HepG2 (cell line): ENCODE data around the gene PCGF3. TPM values are rescaled to one million over a fixed set of nuclear protein-coding genes. Genes with fewer than 3 reads are reported as not detected.
A peak's percentile ranks its signal among the peaks of the same experiment; 100 is the strongest.

Experiments
- ARID5B ChIP-seq: IDR thresholded peaks from 2 replicates; pipeline ENCODE4 v1.4.0; 2020; ENCODE audit warnings: mild to moderate bottlenecking, missing genetic modification reagents
- ASH2L ChIP-seq: fragments of 300-600, 200-600 bp; sonication (generic); IDR thresholded peaks from 2 replicates; pipeline ENCODE4 v1.7.0; 2017; ENCODE audit warnings: low read depth, mild to moderate bottlenecking, moderate library complexity, mixed read lengths, low read length; ENCODE audit not compliant: insufficient read length
- GZF1 ChIP-seq: sonication (generic); formaldehyde crosslinking; IDR thresholded peaks from 2 replicates; pipeline ENCODE4 v1.5.1; 2020; ENCODE audit warnings: mild to moderate bottlenecking, missing genetic modification reagents
- HNRNPK ChIP-seq: fragments of 200-400 bp; formaldehyde crosslinking; IDR thresholded peaks from 2 replicates; pipeline ENCODE4 v1.6.1; 2018; ENCODE audit warnings: low read length, low read depth, moderate library complexity, mild to moderate bottlenecking; ENCODE audit not compliant: poor library complexity, severe bottlenecking
- JUNB ChIP-seq: sonication (generic); formaldehyde crosslinking; IDR thresholded peaks from 2 replicates; pipeline ENCODE4 v1.8.0; 2022; ENCODE audit warnings: missing genetic modification reagents, mild to moderate bottlenecking, borderline replicate concordance
- KAT2B ChIP-seq: fragments of 150-350 bp; IDR thresholded peaks from 2 replicates; pipeline ENCODE4 v1.6.1; 2014; ENCODE audit warnings: low read depth, low read length, borderline replicate concordance
- KDM1A ChIP-seq: IDR thresholded peaks from 2 replicates; pipeline ENCODE4 v1.6.1; 2016; ENCODE audit warnings: missing compliant biosample characterization
- LCORL ChIP-seq, 2 experiments: fragments of 450-650 bp in 1 of 2; sonication (generic) in 1 of 2; formaldehyde crosslinking in 1 of 2; IDR thresholded peaks; 2 replicates each; pipeline versions ENCODE4 v1.5.0 to v1.6.1; 2017 to 2020; ENCODE audit warnings: antibody characterized with exemption in 1 of 2, missing genetic modification reagents in 1 of 2
- MXD1 ChIP-seq: sonication (generic); formaldehyde crosslinking; IDR thresholded peaks from 2 replicates; pipeline ENCODE4 v1.4.0; 2020; ENCODE audit warnings: mild to moderate bottlenecking, missing genetic modification reagents
- NFKB2 ChIP-seq: sonication (generic); formaldehyde crosslinking; IDR thresholded peaks from 2 replicates; pipeline ENCODE4 v1.4.0; 2020; ENCODE audit warnings: missing genetic modification reagents, borderline replicate concordance
- NR2F6 ChIP-seq, 2 experiments: IDR thresholded peaks; 2 replicates each; pipeline ENCODE4 v1.6.1; 2016; ENCODE audit warnings: antibody characterized with exemption in 1 of 2, mild to moderate bottlenecking in 1 of 2
- SNAPC5 ChIP-seq: sonication (generic); formaldehyde crosslinking; IDR thresholded peaks from 2 replicates; pipeline ENCODE4 v1.8.1; 2023; ENCODE audit warnings: mild to moderate bottlenecking, missing genetic modification reagents, borderline replicate concordance
- TCF7 ChIP-seq: sonication (generic); IDR thresholded peaks from 2 replicates; pipeline ENCODE4 v1.6.1; 2016; ENCODE audit warnings: antibody characterized with exemption, low read depth
- ZC3H4 ChIP-seq: sonication (generic); formaldehyde crosslinking; IDR thresholded peaks from 2 replicates; pipeline ENCODE4 v1.4.0; 2020; ENCODE audit warnings: missing genetic modification reagents, borderline replicate concordance
- ZFP90 ChIP-seq: sonication (generic); formaldehyde crosslinking; IDR thresholded peaks from 2 replicates; pipeline ENCODE4 v1.8.0; 2022; ENCODE audit warnings: missing genetic modification reagents, mild to moderate bottlenecking, inconsistent platforms, borderline replicate concordance
- ZMYM4 ChIP-seq: sonication (generic); formaldehyde crosslinking; IDR thresholded peaks from 2 replicates; pipeline ENCODE4 v1.8.1; 2023; ENCODE audit warnings: mild to moderate bottlenecking, missing genetic modification reagents
- ZNF234 ChIP-seq: sonication (generic); formaldehyde crosslinking; conservative IDR thresholded peaks from 2 replicates; pipeline ENCODE4 v1.5.1; 2020; ENCODE audit warnings: mild to moderate bottlenecking, missing genetic modification reagents
- ZNF597 ChIP-seq: sonication (generic); formaldehyde crosslinking; IDR thresholded peaks from 2 replicates; pipeline ENCODE4 v1.5.0; 2020; ENCODE audit warnings: missing genetic modification reagents
- ZNF607 ChIP-seq: sonication (generic); formaldehyde crosslinking; IDR thresholded peaks from 2 replicates; pipeline ENCODE4 v1.5.1; 2020; ENCODE audit warnings: missing genetic modification reagents, mild to moderate bottlenecking, borderline replicate concordance
- ZNF761 ChIP-seq: sonication (generic); formaldehyde crosslinking; conservative IDR thresholded peaks from 2 replicates; pipeline ENCODE4 v1.4.0; 2020; ENCODE audit warnings: mild to moderate bottlenecking, missing genetic modification reagents
- ZNF777 ChIP-seq: sonication (generic); formaldehyde crosslinking; IDR thresholded peaks from 2 replicates; pipeline ENCODE4 v1.4.0; 2020; ENCODE audit warnings: missing genetic modification reagents
- ZSCAN31 ChIP-seq: sonication (generic); formaldehyde crosslinking; IDR thresholded peaks from 2 replicates; pipeline ENCODE4 v1.5.0; 2020; ENCODE audit warnings: low read depth, mild to moderate bottlenecking, missing genetic modification reagents
- ZSCAN5A ChIP-seq: sonication (generic); formaldehyde crosslinking; IDR thresholded peaks from 2 replicates; pipeline ENCODE4 v1.8.0; 2022; ENCODE audit warnings: mild to moderate bottlenecking, missing genetic modification reagents, borderline replicate concordance
- polyA plus RNA-seq, 8 experiments: library from polyadenylated mRNA; depleted of rRNA in 3 of 8; stranded (reverse) in 7 of 8; unstranded in 1 of 8; fragments of >200 nt; fragmentation: Illumina TruSeq in 4 of 8; extraction: Trizol in 4 of 8; gene quantifications; 2 replicates each; pipeline versions ENCODE4 v1.2.1 to v1.2.3, GENCODE V29; 2011 to 2016; ENCODE audit warnings: low read depth in 4 of 8, missing spikeins in 1 of 8, mixed read lengths in 1 of 8; ENCODE audit not compliant: insufficient read depth in 1 of 8
- total RNA-seq, 5 experiments: library from RNA; depleted of rRNA; stranded (reverse); fragments of >200 nt; fragmentation: Illumina TruSeq; extraction: Trizol; gene quantifications; 2 replicates each; pipeline ENCODE4 v1.2.3, GENCODE V29; 2016; ENCODE audit warnings: low read depth in 1 of 5

PCGF3 gene
- total and polyA plus RNA-seq, 2 of the 13 experiments (the other 11 are each of a cell fraction or from before 2014, with no cell fraction given): 28.6 to 66.2 TPM

- no peak for TF ChIP-seq ZNF597
- 0 out of 2 replicates have a peak, but pooled peaks have one; percentile 20 for TF ChIP-seq ARID5B (CRISPR knock-in tag)
- TF ChIP-seq ZNF607 (CRISPR knock-in tag): peak; percentile 38; the same call in 1 of the 2 replicates
- 0 out of 2 replicates have a peak, but pooled peaks have one; percentile 57 for TF ChIP-seq ZNF234 (CRISPR knock-in tag)
- no peak for TF ChIP-seq SNAPC5
- no peak for TF ChIP-seq GZF1 (CRISPR knock-in tag)
- no peak for TF ChIP-seq ZSCAN31
- no peak for TF ChIP-seq JUNB
- TF ChIP-seq KDM1A (CRISPR knock-in tag): no peak
- TF ChIP-seq ZFP90 (CRISPR knock-in tag): no peak
- no peak for TF ChIP-seq ZC3H4 (CRISPR knock-in tag)
- no peak for TF ChIP-seq ZMYM4 (CRISPR knock-in tag)
- no peak for TF ChIP-seq HNRNPK
- TF ChIP-seq ASH2L: no peak
- TF ChIP-seq ZNF761 (CRISPR knock-in tag): no peak
- no peak for TF ChIP-seq ZNF777 (CRISPR knock-in tag)
- peak; percentile 82; the same call in 1 of the 2 replicates for TF ChIP-seq MXD1 (CRISPR knock-in tag)
- TF ChIP-seq LCORL (IDR thresholded peaks at IDR 0.05): no peak
- peak; percentile 56; the same call in 1 of the 2 replicates for TF ChIP-seq LCORL (CRISPR knock-in tag; IDR thresholded peaks at IDR 0.05)
- TF ChIP-seq ZSCAN5A: 0 out of 2 replicates have a peak, but pooled peaks have one; percentile 30
- peak; percentile 68 for TF ChIP-seq NR2F6 (IDR thresholded peaks at IDR 0.05)
- peak; percentile 84 for TF ChIP-seq NR2F6 (CRISPR knock-in tag; IDR thresholded peaks at IDR 0.05)
- no peak for TF ChIP-seq KAT2B
- no peak for TF ChIP-seq NFKB2
- TF ChIP-seq TCF7: no peak
Observed at GRCh38 chr4:788636-789297, 83.1 kb downstream of the PCGF3 start (continued).
